ENCODE results near the gene MCL1.

DNA sequence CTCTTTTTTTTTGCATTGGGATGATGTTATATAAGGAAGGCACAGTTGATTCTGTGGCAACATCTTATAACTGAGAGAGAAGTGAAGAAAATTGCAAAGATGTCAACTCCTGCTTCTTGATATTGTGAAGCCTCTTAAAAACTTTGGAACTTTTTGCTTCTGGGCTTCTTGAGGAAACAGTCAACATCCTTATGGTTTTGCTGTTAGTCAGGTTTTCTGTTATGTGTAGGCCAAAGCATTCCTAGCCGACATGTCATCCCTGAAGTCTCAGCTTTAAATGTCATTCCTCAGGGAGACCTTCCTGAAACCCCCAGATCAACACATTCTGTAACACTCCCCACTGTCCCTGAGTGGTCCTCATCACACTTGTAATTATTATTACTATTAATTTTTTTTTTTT lies 51.2 kb downstream of the MCL1 start:
- TF ChIP-seq, protein P1, sequence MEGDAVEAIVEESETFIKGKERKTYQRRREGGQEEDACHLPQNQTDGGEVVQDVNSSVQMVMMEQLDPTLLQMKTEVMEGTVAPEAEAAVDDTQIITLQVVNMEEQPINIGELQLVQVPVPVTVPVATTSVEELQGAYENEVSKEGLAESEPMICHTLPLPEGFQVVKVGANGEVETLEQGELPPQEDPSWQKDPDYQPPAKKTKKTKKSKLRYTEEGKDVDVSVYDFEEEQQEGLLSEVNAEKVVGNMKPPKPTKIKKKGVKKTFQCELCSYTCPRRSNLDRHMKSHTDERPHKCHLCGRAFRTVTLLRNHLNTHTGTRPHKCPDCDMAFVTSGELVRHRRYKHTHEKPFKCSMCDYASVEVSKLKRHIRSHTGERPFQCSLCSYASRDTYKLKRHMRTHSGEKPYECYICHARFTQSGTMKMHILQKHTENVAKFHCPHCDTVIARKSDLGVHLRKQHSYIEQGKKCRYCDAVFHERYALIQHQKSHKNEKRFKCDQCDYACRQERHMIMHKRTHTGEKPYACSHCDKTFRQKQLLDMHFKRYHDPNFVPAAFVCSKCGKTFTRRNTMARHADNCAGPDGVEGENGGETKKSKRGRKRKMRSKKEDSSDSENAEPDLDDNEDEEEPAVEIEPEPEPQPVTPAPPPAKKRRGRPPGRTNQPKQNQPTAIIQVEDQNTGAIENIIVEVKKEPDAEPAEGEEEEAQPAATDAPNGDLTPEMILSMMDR (IDR thresholded peaks at IDR 0.05): no peak
- no peak for TF ChIP-seq POLR2A (IDR thresholded peaks at IDR 0.05)
